ENCODE results near the gene TSEN34.

TSEN34 gene

GRCh38 chr19:54162884-54163283, 28.2 kb upstream of the TSEN34 start:
- Histone ChIP-seq H3K4me3 (ENCODE audit: low read depth, low read length) (peak overlapping the region; percentile 42), H3K79me2 (peaks cover 3% of the 10 kb centered on the region), H3K27ac (no peak overlapping the region), H3K36me3 (ENCODE audit: control insufficient read depth, insufficient read depth, low read length) (no peaks in the 10 kb centered on the region), H2AFZ (no peak overlapping the region), H3K9me3 (ENCODE audit: control insufficient read depth, low read length) (no peaks in the 10 kb centered on the region), H3K4me2 (ENCODE audit: low read length) (peak overlapping the region; percentile 75), H3K9ac (no peak overlapping the region), H3K4me1 (peaks cover 13% of the 10 kb centered on the region), H3K27me3 (ENCODE audit: control insufficient read depth, insufficient read depth, low read length) (no peaks in the 10 kb centered on the region)
- TF ChIP-seq CTCF (IDR thresholded peaks at IDR 0.05), result no peak

DNA sequence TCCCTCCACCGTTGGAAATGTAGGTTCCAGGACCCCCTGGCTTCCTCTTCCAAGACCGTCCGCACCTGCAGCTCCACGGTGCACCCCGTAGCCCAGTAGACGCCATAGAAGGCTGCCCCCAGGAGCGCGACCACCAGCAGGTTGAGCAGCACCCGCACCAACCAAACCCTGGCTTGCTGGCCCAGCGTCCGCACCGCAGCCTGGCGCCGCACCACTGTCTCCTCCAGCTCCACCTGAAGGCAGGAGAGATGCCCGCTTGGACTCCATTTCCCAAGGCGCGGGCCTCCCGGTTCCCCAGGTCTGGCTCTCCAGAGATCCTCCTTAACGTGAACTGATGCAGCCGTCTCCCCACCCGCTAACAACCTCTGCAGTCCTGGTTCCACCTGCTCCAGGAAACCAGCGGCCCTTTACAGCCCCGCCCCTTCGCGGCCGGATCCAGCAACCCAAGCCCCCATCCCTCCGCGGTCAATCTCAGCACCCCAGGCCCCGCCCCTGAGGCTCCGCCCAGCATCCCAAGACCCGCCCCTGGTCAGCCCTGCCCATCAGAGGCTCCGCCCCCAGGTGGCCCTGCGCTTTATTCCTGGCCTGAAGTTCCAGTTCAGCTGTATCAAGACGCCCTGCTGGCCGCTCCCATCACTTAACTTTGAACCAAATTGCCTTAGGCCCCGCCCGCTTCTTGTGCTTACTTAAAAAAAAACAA, 26.6 kb upstream of the TSEN34 start:
- no peak overlapping the region for H3K27ac ChIP-seq
- no peak overlapping the region for H3K4me2 ChIP-seq (ENCODE audit: low read length)
- TF ChIP-seq CTCF (IDR thresholded peaks at IDR 0.05), result no peak
- no peak overlapping the region for H2AFZ ChIP-seq
- peaks cover 8% of the 10 kb centered on the region for H3K4me1 ChIP-seq
- H3K4me3 ChIP-seq (ENCODE audit: low read depth, low read length), result no peak overlapping the region
- no peaks in the 10 kb centered on the region for H3K79me2 ChIP-seq
- no peaks in the 10 kb centered on the region for H3K36me3 ChIP-seq (ENCODE audit: control insufficient read depth, insufficient read depth, low read length)
- no peaks in the 10 kb centered on the region for H3K27me3 ChIP-seq (ENCODE audit: control insufficient read depth, insufficient read depth, low read length)
- H3K9me3 ChIP-seq (ENCODE audit: control insufficient read depth, low read length), result no peaks in the 10 kb centered on the region
- no peak overlapping the region for H3K9ac ChIP-seq

- no peak for TF ChIP-seq CTCF (IDR thresholded peaks at IDR 0.05)
- Histone ChIP-seq H3K27ac (no peak overlapping the region), H3K4me1 (peaks cover 6% of the 10 kb centered on the region), H3K9ac (no peak overlapping the region), H3K4me3 (ENCODE audit: low read depth, low read length) (no peak overlapping the region), H3K36me3 (ENCODE audit: control insufficient read depth, insufficient read depth, low read length) (no peaks in the 10 kb centered on the region), H2AFZ (no peak overlapping the region), H3K4me2 (ENCODE audit: low read length) (no peak overlapping the region), H3K9me3 (ENCODE audit: control insufficient read depth, low read length) (no peaks in the 10 kb centered on the region), H3K27me3 (ENCODE audit: control insufficient read depth, insufficient read depth, low read length) (no peaks in the 10 kb centered on the region), H3K79me2 (no peaks in the 10 kb centered on the region)
These were observed 25.9 kb upstream of the TSEN34 start for GRCh38 chr19:54165222-54165621.

DNA sequence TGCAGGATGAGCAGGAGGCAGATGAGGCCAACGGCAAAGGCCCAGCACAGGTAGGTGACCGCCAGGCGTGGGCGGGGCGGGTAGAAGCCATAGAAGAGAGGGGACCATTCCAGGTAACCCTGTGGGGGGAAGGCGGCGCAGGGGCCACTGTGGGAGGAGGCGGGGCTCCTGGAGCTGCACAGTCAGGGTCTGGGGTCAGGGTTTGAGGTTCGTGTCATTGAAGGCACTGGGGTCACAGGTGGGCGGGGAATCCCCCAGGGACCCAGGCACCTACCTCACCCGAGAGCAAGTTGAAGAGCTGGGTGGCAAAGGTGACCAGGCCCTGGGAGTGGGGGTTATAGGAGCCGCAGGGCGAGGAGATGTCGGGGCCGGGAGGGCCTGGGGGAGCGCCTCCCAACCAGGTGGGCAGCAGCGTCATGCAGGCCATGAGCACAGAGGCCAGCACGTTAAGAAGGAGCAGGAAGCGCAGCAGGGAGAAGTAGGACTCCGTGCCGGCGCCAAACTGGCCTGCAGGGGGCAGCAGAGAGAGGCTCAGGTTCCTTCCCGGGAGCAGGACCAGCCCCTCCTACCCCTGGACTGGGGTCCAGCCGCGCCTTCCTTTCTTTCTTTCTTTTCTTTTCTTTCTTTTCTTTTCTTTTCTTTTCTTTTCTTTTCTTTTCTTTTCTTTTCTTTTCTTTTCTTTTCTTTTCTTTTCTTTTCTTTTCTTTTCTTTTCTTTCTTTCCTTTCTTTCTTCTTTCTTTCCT, 22.8 kb upstream of the TSEN34 start:
- no peaks in the 10 kb centered on the region for H3K4me1 ChIP-seq
- no peak overlapping the region for H3K4me2 ChIP-seq (ENCODE audit: low read length)
- no peaks in the 10 kb centered on the region for H3K9me3 ChIP-seq (ENCODE audit: control insufficient read depth, low read length)
- H3K27ac ChIP-seq, result no peak overlapping the region
- H3K4me3 ChIP-seq (ENCODE audit: low read depth, low read length), result no peak overlapping the region
- H3K79me2 ChIP-seq, result no peaks in the 10 kb centered on the region
- peak; percentile 90 for TF ChIP-seq CTCF (IDR thresholded peaks at IDR 0.05)
- no peak overlapping the region for H3K9ac ChIP-seq
- no peaks in the 10 kb centered on the region for H3K36me3 ChIP-seq (ENCODE audit: control insufficient read depth, insufficient read depth, low read length)
- H2AFZ ChIP-seq, result no peak overlapping the region
- H3K27me3 ChIP-seq (ENCODE audit: control insufficient read depth, insufficient read depth, low read length), result no peaks in the 10 kb centered on the region

All from parathyroid adenoma (tissue), 2 donors.